ENCODE results near the gene TOR4A. TPM values are rescaled to one million over a fixed set of nuclear protein-coding genes. Genes with fewer than 3 reads are reported as not detected.
A peak's percentile ranks its signal among the peaks of the same experiment; 100 is the strongest.

TOR4A gene
- total RNA-seq, 2 experiments from 2014 or later, result 0.67 to 0.80 TPM

GRCh38 chr9:137318602-137319001 lies 41.1 kb downstream of the TOR4A start:
- Mint-ChIP-seq H3K4me1 (ENCODE audit: low read depth) (no peaks in the 10 kb centered on the region), H3K4me3 (no peak overlapping the region), H3K36me3 (ENCODE audit: low read depth) (no peaks in the 10 kb centered on the region), H3K27me3 (peaks cover 3% of the 10 kb centered on the region), H3K27ac (no peak overlapping the region), H3K9me3 (no peaks in the 10 kb centered on the region)
- intact Hi-C loops (cut with DNase I, micrococcal nuclease), result no loop called here
- DNase-seq (peak in 1 of 14 experiments; percentile 14), ATAC-seq (ENCODE audit: poor library complexity) (no peak)
- TF ChIP-seq CTCF (IDR thresholded peaks at IDR 0.05), result no peak
- Histone ChIP-seq H3K9me3 (ENCODE audit: control insufficient read depth in 1 of 2, insufficient read depth in 1 of 2, low read length in 2 of 2) (peaks cover 0 to 10% of the 10 kb centered on the region in 2 experiments), H3K27me3 (ENCODE audit: control insufficient read depth in 1 of 2, insufficient read depth in 2 of 2, low read length in 2 of 2) (peaks cover 9 to 22% of the 10 kb centered on the region in 2 experiments), H3K4me1 (ENCODE audit: insufficient read depth, low read length) (peaks cover 32% of the 10 kb centered on the region), H3K27ac (ENCODE audit: low read depth in 1 of 2, low read length in 2 of 2) (no peak overlapping the region), H3K36me3 (ENCODE audit: insufficient read depth, low read length) (no peaks in the 10 kb centered on the region), H3K4me3 (ENCODE audit: low read length) (no peak overlapping the region)
- ChIA-PET CTCF (no interaction called here), POLR2A (no interaction called here)

DNA sequence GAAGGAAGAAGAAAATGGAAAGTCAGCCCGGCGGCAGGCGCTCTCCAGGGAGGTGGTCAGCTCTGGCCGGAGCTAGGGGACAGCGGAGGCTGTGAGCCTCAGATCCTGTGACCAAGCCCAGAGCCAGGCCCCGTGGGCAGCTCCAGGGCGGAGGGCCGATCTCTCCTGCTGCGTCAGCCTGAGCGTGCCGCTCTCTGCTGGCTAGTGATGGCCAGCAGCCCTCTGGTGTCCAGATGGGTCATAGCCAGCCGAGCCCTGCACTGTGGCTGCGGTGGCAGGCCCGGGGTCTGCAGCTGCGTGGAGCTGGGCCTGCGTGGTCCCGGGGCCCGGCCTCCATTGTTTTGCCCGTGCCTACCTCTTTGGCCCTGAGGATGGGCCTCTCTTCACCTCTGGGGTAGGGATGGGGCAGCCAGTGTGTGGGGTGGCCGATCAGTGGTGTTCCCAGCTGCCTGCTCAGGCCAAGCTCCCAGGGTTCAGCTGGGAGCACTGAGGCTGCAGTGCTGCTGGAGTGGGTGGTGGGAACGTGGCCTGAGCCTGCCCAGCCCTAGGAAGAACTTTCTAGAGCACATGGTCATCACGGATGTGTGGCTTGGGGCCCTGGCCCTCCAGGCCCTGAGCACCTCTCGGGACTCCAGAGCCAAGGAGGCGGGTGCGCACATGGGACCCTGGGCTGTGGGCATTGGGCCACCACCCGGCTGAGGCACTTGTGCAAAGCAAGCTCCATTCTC lies 41.6 kb downstream of the TOR4A start:
- no peaks in the 10 kb centered on the region for H3K36me3 Mint-ChIP-seq (ENCODE audit: low read depth)
- ChIA-PET POLR2A (no interaction called here), CTCF (no interaction called here)
- no peak overlapping the region for H3K4me3 Mint-ChIP-seq
- H3K27me3 Mint-ChIP-seq, result peaks cover 4% of the 10 kb centered on the region
- Histone ChIP-seq H3K9me3 (ENCODE audit: control insufficient read depth in 1 of 2, insufficient read depth in 1 of 2, low read length in 2 of 2) (peaks cover 0 to 10% of the 10 kb centered on the region in 2 experiments), H3K27ac (ENCODE audit: low read depth in 1 of 2, low read length in 2 of 2) (no peak overlapping the region), H3K36me3 (ENCODE audit: insufficient read depth, low read length) (no peaks in the 10 kb centered on the region), H3K4me3 (ENCODE audit: low read length) (no peak overlapping the region), H3K4me1 (ENCODE audit: insufficient read depth, low read length) (peaks cover 32% of the 10 kb centered on the region), H3K27me3 (ENCODE audit: control insufficient read depth in 1 of 2, insufficient read depth in 2 of 2, low read length in 2 of 2) (peaks cover 9 to 24% of the 10 kb centered on the region in 2 experiments)
- intact Hi-C loops (cut with DNase I, micrococcal nuclease), result no loop called here
- H3K9me3 Mint-ChIP-seq, result no peaks in the 10 kb centered on the region
- ATAC-seq (ENCODE audit: poor library complexity), result no peak
- H3K27ac Mint-ChIP-seq, result no peak overlapping the region
- H3K4me1 Mint-ChIP-seq (ENCODE audit: low read depth), result no peaks in the 10 kb centered on the region
- DNase-seq, result peak in 1 of 14 experiments; percentile 20
- no peak for TF ChIP-seq CTCF (IDR thresholded peaks at IDR 0.05)

DNA sequence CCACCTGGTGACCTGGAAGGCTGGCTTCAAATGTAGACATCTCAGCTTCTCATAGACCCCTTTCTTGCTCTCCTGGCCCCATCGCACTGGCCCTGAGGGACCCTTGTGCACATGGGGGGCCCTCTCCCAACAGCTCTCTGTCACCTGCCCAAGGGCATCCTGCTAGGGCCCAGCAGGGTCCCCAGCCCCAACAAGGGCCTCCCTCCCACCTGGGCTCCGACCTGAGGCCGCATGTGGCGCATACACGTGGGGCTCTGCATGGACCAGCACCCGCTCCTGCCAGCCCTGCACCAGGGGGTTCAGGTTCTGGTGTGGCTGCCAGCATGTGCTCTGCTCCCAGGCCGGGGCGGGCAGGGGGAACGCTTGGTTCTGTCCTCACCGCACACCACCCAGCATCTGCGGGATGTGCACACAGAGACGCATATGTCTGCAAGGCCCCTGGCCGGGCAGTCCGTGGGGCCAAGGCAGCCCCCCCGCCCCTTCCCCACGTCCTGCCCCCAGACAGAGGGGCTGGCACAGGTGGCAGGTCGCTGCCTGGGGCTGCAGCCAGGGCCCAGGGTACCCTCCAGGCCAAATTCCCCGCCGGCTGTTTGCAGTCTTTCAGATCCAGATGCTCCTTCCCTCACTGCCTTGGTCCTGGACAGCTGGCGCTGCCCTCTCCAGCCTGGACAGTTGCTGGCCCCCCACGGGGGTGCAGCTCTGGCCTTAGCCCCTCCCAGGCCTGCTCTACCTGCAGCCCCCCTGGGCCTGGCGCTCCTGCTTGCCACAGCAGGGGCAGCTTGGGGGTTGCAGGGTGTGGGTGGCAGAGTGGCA lies 42.4 kb downstream of the TOR4A start:
- CTCF ChIA-PET, result no interaction called here

More for the DNA sequence above, 42.4 kb downstream of the TOR4A start:
- peaks cover 9% of the 10 kb centered on the region for H3K27me3 Mint-ChIP-seq
- intact Hi-C loops (cut with DNase I, micrococcal nuclease), result no loop called here
- H3K4me1 ChIP-seq (ENCODE audit: insufficient read depth, low read length), result peaks cover 32% of the 10 kb centered on the region
- no peaks in the 10 kb centered on the region for H3K36me3 Mint-ChIP-seq (ENCODE audit: low read depth)
- no peak overlapping the region for H3K4me3 ChIP-seq (ENCODE audit: low read length)
- H3K9me3 ChIP-seq (ENCODE audit: control insufficient read depth in 1 of 2, insufficient read depth in 1 of 2, low read length in 2 of 2), result peaks cover 0 to 10% of the 10 kb centered on the region in 2 experiments
- POLR2A ChIA-PET, result interaction anchor here (0.6 to 1.3 kb wide), 4 partner anchors 10 to 79 kb away, joined by 3 to 5 read pairs (median 3); partner anchors contain the start of gene TUBB4B
- no peak overlapping the region for H3K27ac ChIP-seq (ENCODE audit: low read depth in 1 of 2, low read length in 2 of 2)
- no peak for TF ChIP-seq CTCF (IDR thresholded peaks at IDR 0.05)
- H3K36me3 ChIP-seq (ENCODE audit: insufficient read depth, low read length), result no peaks in the 10 kb centered on the region
- no peak overlapping the region for H3K4me3 Mint-ChIP-seq
- peaks cover 6 to 23% of the 10 kb centered on the region in 2 experiments for H3K27me3 ChIP-seq (ENCODE audit: control insufficient read depth in 1 of 2, insufficient read depth in 2 of 2, low read length in 2 of 2)
- H3K9me3 Mint-ChIP-seq, result no peaks in the 10 kb centered on the region
- no peak overlapping the region for H3K27ac Mint-ChIP-seq
- no peaks in the 10 kb centered on the region for H3K4me1 Mint-ChIP-seq (ENCODE audit: low read depth)
- peak in 1 of 14 experiments; percentile 12 for DNase-seq
- ATAC-seq (ENCODE audit: poor library complexity), result no peak

All from CD4-positive, alpha-beta T cell (primary cell).